Trophoblast cell (in vitro differentiated cells and primary cell): ENCODE results near the gene SPOCK3.
"Not testable (repeated sequence)": the region's sequence is repeated elsewhere in the genome, so short reads cannot be mapped to it uniquely, and the experiment has no call there.

Experiments used
- DNase-seq, 2 donors: peaks; one replicate each; pipeline ENCODE4 v3.0.0-alpha.2; 2016
- H2AFZ ChIP-seq: 2 replicates; pipeline ENCODE4 v1.6.1; 2013; ENCODE audit warnings: low read length, moderate library complexity, mild to moderate bottlenecking; ENCODE audit not compliant: insufficient read depth, poor library complexity
- H2AK5ac ChIP-seq: 2 replicates; pipeline ENCODE4 v1.6.1; 2013; ENCODE audit warnings: mild to moderate bottlenecking, low read length
- H2BK120ac ChIP-seq: 2 replicates; pipeline ENCODE4 v1.6.1; 2013; ENCODE audit warnings: low read length, mild to moderate bottlenecking, moderate library complexity; ENCODE audit not compliant: insufficient read depth, poor library complexity
- H2BK12ac ChIP-seq: 2 replicates; pipeline ENCODE4 v1.6.1; 2013; ENCODE audit warnings: mild to moderate bottlenecking, low read length, moderate library complexity
- H2BK5ac ChIP-seq: 2 replicates; pipeline ENCODE4 v1.6.1; 2013; ENCODE audit warnings: low read length, low read depth, moderate library complexity, mild to moderate bottlenecking; ENCODE audit not compliant: poor library complexity
- H3K14ac ChIP-seq: 2 replicates; pipeline ENCODE4 v1.6.1; 2013; ENCODE audit warnings: mild to moderate bottlenecking, low read length
- H3K18ac ChIP-seq: 2 replicates; pipeline ENCODE4 v1.6.1; 2013; ENCODE audit warnings: mild to moderate bottlenecking, low read length
- H3K23ac ChIP-seq: 2 replicates; pipeline ENCODE4 v1.6.1; 2013; ENCODE audit warnings: low read length
- H3K27ac ChIP-seq: 2 replicates; pipeline ENCODE4 v1.5.1; 2013; ENCODE audit warnings: low read depth, mild to moderate bottlenecking, inconsistent platforms, low read length, moderate library complexity
- H3K27me3 ChIP-seq: 2 replicates; pipeline ENCODE4 v1.6.1; 2013; ENCODE audit warnings: inconsistent platforms, mild to moderate bottlenecking, low read length, moderate library complexity; ENCODE audit not compliant: insufficient read depth
- H3K36me3 ChIP-seq, 2 experiments: 1 replicate in 1 of 2; 2 replicates in 1 of 2; pipeline ENCODE4 v1.6.1; 2013; ENCODE audit warnings: low read length in 2 of 2, mild to moderate bottlenecking in 2 of 2, moderate library complexity in 1 of 2; ENCODE audit not compliant: insufficient read depth in 2 of 2, control insufficient read depth in 1 of 2
- H3K4ac ChIP-seq: 2 replicates; pipeline ENCODE4 v1.6.1; 2013; ENCODE audit warnings: low read depth, mild to moderate bottlenecking, low read length, moderate library complexity
- H3K4me1 ChIP-seq, 2 experiments: 1 replicate in 1 of 2; 2 replicates in 1 of 2; pipeline ENCODE4 v1.6.1; 2013; ENCODE audit warnings: low read length in 2 of 2, mild to moderate bottlenecking in 2 of 2, moderate library complexity in 1 of 2; ENCODE audit not compliant: insufficient read depth in 2 of 2, control insufficient read depth in 1 of 2
- H3K4me2 ChIP-seq: 2 replicates; pipeline ENCODE4 v1.6.1; 2013; ENCODE audit warnings: inconsistent platforms, mild to moderate bottlenecking, low read length, moderate library complexity
- H3K4me3 ChIP-seq: 2 replicates; pipeline ENCODE4 v1.5.1; 2013; ENCODE audit warnings: mild to moderate bottlenecking, low read depth, low read length, inconsistent platforms
- H3K79me1 ChIP-seq: one replicate; pipeline ENCODE4 v1.6.1; 2013; ENCODE audit warnings: low read length
- H3K79me2 ChIP-seq: 2 replicates; pipeline ENCODE4 v1.6.1; 2013; ENCODE audit warnings: low read length, mild to moderate bottlenecking; ENCODE audit not compliant: control insufficient read depth, insufficient read depth, poor library complexity
- H3K9ac ChIP-seq: 2 replicates; pipeline ENCODE4 v1.6.1; 2013; ENCODE audit warnings: mild to moderate bottlenecking, low read length
- H3K9me3 ChIP-seq: 2 replicates; pipeline ENCODE4 v1.6.1; 2013; ENCODE audit warnings: low read depth, mild to moderate bottlenecking, control low read depth, inconsistent platforms, low read length; ENCODE audit not compliant: insufficient read depth
- H4K12ac ChIP-seq: 2 replicates; pipeline ENCODE4 v1.6.1; 2013; ENCODE audit warnings: low read depth, mild to moderate bottlenecking, low read length, moderate library complexity
- H4K8ac ChIP-seq: 2 replicates; pipeline ENCODE4 v1.6.1; 2013; ENCODE audit warnings: low read depth, mild to moderate bottlenecking, low read length, moderate library complexity
- H4K91ac ChIP-seq: one replicate; pipeline ENCODE4 v1.6.1; 2013; ENCODE audit warnings: low read depth, mild to moderate bottlenecking, low read length, moderate library complexity
- WGBS: extraction: QIAGEN DNeasy Blood & Tissue Kit; methylation state at CpG from one replicate; pipeline ENCODE4 v1.1.7; 2013; ENCODE audit warnings: missing lambda C conversion rate; ENCODE audit not compliant: insufficient read length, insufficient coverage; ENCODE audit errors: extremely low coverage; 5-methylcytosine and 5-hydroxymethylcytosine counted together

The SPOCK3 gene

GRCh38 chr4:166763018-166763417 lies 471.3 kb downstream of the SPOCK3 start:
- H3K27ac ChIP-seq = no peak overlapping the region
- H3K23ac ChIP-seq = no peak overlapping the region
- H3K14ac ChIP-seq = no peak overlapping the region
- H2BK12ac ChIP-seq = no peak overlapping the region
- H3K79me1 ChIP-seq = no peaks in the 10 kb centered on the region
- no peak overlapping the region for H2AK5ac ChIP-seq
- H4K8ac ChIP-seq = no peak overlapping the region
- H3K4me2 ChIP-seq = no peak overlapping the region
- no peaks in the 10 kb centered on the region for H3K36me3 ChIP-seq
- H3K4me3 ChIP-seq = no peak overlapping the region
- H2AFZ ChIP-seq = no peak overlapping the region
- H3K4ac ChIP-seq = no peak overlapping the region
- no peak overlapping the region for H3K9ac ChIP-seq
- no peaks in the 10 kb centered on the region for H3K79me2 ChIP-seq
- no peak overlapping the region for H2BK120ac ChIP-seq
- no peak for DNase-seq
- H3K27me3 ChIP-seq = no peaks in the 10 kb centered on the region
- H2BK5ac ChIP-seq = no peak overlapping the region
- H3K9me3 ChIP-seq = no peaks in the 10 kb centered on the region
- H3K18ac ChIP-seq = no peak overlapping the region
- H4K12ac ChIP-seq = no peak overlapping the region
- no peaks in the 10 kb centered on the region for H3K4me1 ChIP-seq
- H4K91ac ChIP-seq = no peak overlapping the region

- H3K79me1 ChIP-seq = no peaks in the 10 kb centered on the region
- no peak overlapping the region for H2BK5ac ChIP-seq
- no CpG with 5 or more reads among the region's 1 CpG for WGBS
- no peak for DNase-seq
- H4K8ac ChIP-seq = no peak overlapping the region
- H2BK120ac ChIP-seq = no peak overlapping the region
- peaks cover 5% of the 10 kb centered on the region for H3K9me3 ChIP-seq
- no peaks in the 10 kb centered on the region for H3K4me1 ChIP-seq
- no peak overlapping the region for H3K4me3 ChIP-seq
- H3K27ac ChIP-seq = no peak overlapping the region
- H2AK5ac ChIP-seq = no peak overlapping the region
- H3K4me2 ChIP-seq = no peak overlapping the region
- no peak overlapping the region for H3K18ac ChIP-seq
- no peak overlapping the region for H3K14ac ChIP-seq
- no peak overlapping the region for H2BK12ac ChIP-seq
- no peak overlapping the region for H4K91ac ChIP-seq
- no peaks in the 10 kb centered on the region for H3K36me3 ChIP-seq
- no peaks in the 10 kb centered on the region for H3K79me2 ChIP-seq
- H4K12ac ChIP-seq = no peak overlapping the region
- H3K9ac ChIP-seq = no peak overlapping the region
- H3K27me3 ChIP-seq = no peaks in the 10 kb centered on the region
- no peak overlapping the region for H2AFZ ChIP-seq
- H3K4ac ChIP-seq = no peak overlapping the region
- no peak overlapping the region for H3K23ac ChIP-seq
Measured at GRCh38 chr4:166741742-166742141, 492.6 kb downstream of the SPOCK3 start.

GRCh38 chr4:166739215-166739614 lies 495.1 kb downstream of the SPOCK3 start:
- H3K27me3 ChIP-seq, H3K18ac ChIP-seq, H2BK12ac ChIP-seq, H2BK5ac ChIP-seq, H4K8ac ChIP-seq, H4K91ac ChIP-seq, H2AK5ac ChIP-seq, H3K4me1 ChIP-seq, H3K9ac ChIP-seq, H4K12ac ChIP-seq, H2AFZ ChIP-seq, H2BK120ac ChIP-seq, H3K4me2 ChIP-seq, H3K4ac ChIP-seq, H3K36me3 ChIP-seq, H3K27ac ChIP-seq, DNase-seq, H3K23ac ChIP-seq, H3K79me1 ChIP-seq, H3K79me2 ChIP-seq, H3K4me3 ChIP-seq, H3K9me3 ChIP-seq, H3K14ac ChIP-seq: not testable (repeated sequence)
- WGBS = no CpG with 5 or more reads among the region's 4 CpGs

GRCh38 chr4:166737430-166737829 lies 496.9 kb downstream of the SPOCK3 start:
- no peak overlapping the region for H2AK5ac ChIP-seq
- no peak overlapping the region for H3K4me3 ChIP-seq
- H3K9ac ChIP-seq = no peak overlapping the region
- DNase-seq = no peak
- H2BK120ac ChIP-seq = no peak overlapping the region
- no peak overlapping the region for H4K8ac ChIP-seq
- H3K36me3 ChIP-seq = no peaks in the 10 kb centered on the region
- H3K4me2 ChIP-seq = no peak overlapping the region
- H3K18ac ChIP-seq = no peak overlapping the region
- no peak overlapping the region for H3K14ac ChIP-seq
- H3K27me3 ChIP-seq = no peaks in the 10 kb centered on the region
- H3K9me3 ChIP-seq = no peaks in the 10 kb centered on the region
- no peak overlapping the region for H3K27ac ChIP-seq
- H3K79me2 ChIP-seq = no peaks in the 10 kb centered on the region
- no peak overlapping the region for H4K12ac ChIP-seq
- no peak overlapping the region for H3K4ac ChIP-seq
- no peaks in the 10 kb centered on the region for H3K4me1 ChIP-seq
- H2BK12ac ChIP-seq = no peak overlapping the region
- H3K79me1 ChIP-seq = no peaks in the 10 kb centered on the region
- H3K23ac ChIP-seq = no peak overlapping the region
- no peak overlapping the region for H2AFZ ChIP-seq
- no peak overlapping the region for H4K91ac ChIP-seq
- H2BK5ac ChIP-seq = no peak overlapping the region

DNA sequence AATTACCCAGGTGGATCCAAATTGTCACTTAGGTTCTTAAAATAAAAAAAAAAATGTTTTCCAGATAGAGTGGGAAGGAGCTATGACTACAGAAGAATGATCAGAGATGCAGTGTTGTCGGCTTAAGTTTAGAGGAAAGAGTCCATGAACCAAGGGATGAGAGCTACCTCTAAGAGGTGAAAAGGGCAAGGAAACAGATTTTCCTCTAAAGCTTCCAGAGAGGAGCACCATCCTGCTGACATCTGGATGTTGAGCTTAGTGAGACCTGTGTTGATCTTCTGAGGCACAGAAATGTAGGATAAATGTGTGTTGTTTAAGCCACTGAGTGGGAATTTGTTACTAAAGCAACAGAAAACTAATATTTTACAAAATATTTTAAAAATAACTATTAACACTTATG lies 498.7 kb downstream of the SPOCK3 start:
- no peaks in the 10 kb centered on the region for H3K4me1 ChIP-seq
- no peaks in the 10 kb centered on the region for H3K27me3 ChIP-seq
- DNase-seq = no peak
- no peak overlapping the region for H2BK12ac ChIP-seq
- no peaks in the 10 kb centered on the region for H3K36me3 ChIP-seq
- no peaks in the 10 kb centered on the region for H3K79me1 ChIP-seq
- H3K23ac ChIP-seq = no peak overlapping the region
- no peak overlapping the region for H3K27ac ChIP-seq
- no peak overlapping the region for H2BK120ac ChIP-seq
- no peak overlapping the region for H4K8ac ChIP-seq
- H2AK5ac ChIP-seq = no peak overlapping the region
- H3K9ac ChIP-seq = no peak overlapping the region
- H3K4ac ChIP-seq = no peak overlapping the region
- no peak overlapping the region for H3K4me2 ChIP-seq
- no peak overlapping the region for H2AFZ ChIP-seq
- no peak overlapping the region for H3K14ac ChIP-seq
- no peak overlapping the region for H4K91ac ChIP-seq
- WGBS = no CpG with 5 or more reads among the region's 1 CpG
- no peak overlapping the region for H3K4me3 ChIP-seq
- H4K12ac ChIP-seq = no peak overlapping the region
- no peak overlapping the region for H2BK5ac ChIP-seq
- H3K18ac ChIP-seq = no peak overlapping the region
- no peaks in the 10 kb centered on the region for H3K79me2 ChIP-seq
- no peaks in the 10 kb centered on the region for H3K9me3 ChIP-seq
